Suprapubic skin (tissue), 4 donors: Measurements from ENCODE around the gene PSME3IP1. TPM values are rescaled to one million over a fixed set of nuclear protein-coding genes. Genes with fewer than 3 reads are reported as not detected.
A peak's percentile ranks its signal among the peaks of the same experiment; 100 is the strongest.

Experiments used
- DNase-seq, 2 donors: peaks; one replicate each; pipeline ENCODE4 v3.0.0-alpha.2; 2019; ENCODE audit warnings: low spot score in 2 of 2
- H3K27ac ChIP-seq: fragments of 200-600 bp; sonication (generic); one replicate; pipeline ENCODE4 v1.5.1; 2019
- H3K27me3 ChIP-seq: fragments of 200-600 bp; sonication (generic); one replicate; pipeline ENCODE4 v1.5.1; 2019
- H3K36me3 ChIP-seq: fragments of 200-600 bp; sonication (generic); one replicate; pipeline ENCODE4 v1.5.1; 2019
- H3K4me1 ChIP-seq: fragments of 200-600 bp; sonication (generic); one replicate; pipeline ENCODE4 v1.5.1; 2019
- H3K4me3 ChIP-seq: fragments of 200-600 bp; sonication (generic); one replicate; pipeline ENCODE4 v1.5.1; 2019; ENCODE audit warnings: mild to moderate bottlenecking
- H3K9me3 ChIP-seq: fragments of 200-600 bp; sonication (generic); one replicate; pipeline ENCODE4 v1.5.1; 2019
- EP300 ChIP-seq: sonication (generic); formaldehyde crosslinking; IDR thresholded peaks from one replicate; pipeline ENCODE4 v1.6.1; 2017; ENCODE audit warnings: antibody characterized with exemption
- POLR2A ChIP-seq, 2 donors: fragments of 450-650 bp; IDR thresholded peaks; one replicate each; pipeline ENCODE4 v1.6.1; 2017; ENCODE audit warnings: antibody characterized with exemption in 2 of 2, mild to moderate bottlenecking in 2 of 2, moderate library complexity in 2 of 2
- POLR2AphosphoS5 ChIP-seq, 3 donors: sonication (generic); formaldehyde crosslinking; IDR thresholded peaks; one replicate each; pipeline ENCODE4 v1.6.1; 2017; ENCODE audit warnings: antibody characterized with exemption in 3 of 3
- WGBS: methylation state at CpG from one replicate; pipeline ENCODE4 v1.1.5; 2018; 5-methylcytosine and 5-hydroxymethylcytosine counted together
- total RNA-seq, 4 donors: library from RNA; depleted of rRNA; stranded (reverse); fragments of >200 nt; gene quantifications; one replicate each; pipeline ENCODE4 v1.1.0, GENCODE V29; 2016
- TF ChIP-seq, protein P1 (sequence below), 2 donors: fragments of 200-600 bp in 1 of 2; fragments of 450-650 bp in 1 of 2; sonication (generic) in 1 of 2; IDR thresholded peaks; one replicate each; pipeline ENCODE4 v1.5.1; 2016 to 2019; ENCODE audit warnings: antibody characterized with exemption in 2 of 2, mild to moderate bottlenecking in 1 of 2, moderate library complexity in 1 of 2

Gene PSME3IP1
- total RNA-seq, 4 donors from 2014 or later = 47.1 to 109 (median 60.3) TPM

DNA sequence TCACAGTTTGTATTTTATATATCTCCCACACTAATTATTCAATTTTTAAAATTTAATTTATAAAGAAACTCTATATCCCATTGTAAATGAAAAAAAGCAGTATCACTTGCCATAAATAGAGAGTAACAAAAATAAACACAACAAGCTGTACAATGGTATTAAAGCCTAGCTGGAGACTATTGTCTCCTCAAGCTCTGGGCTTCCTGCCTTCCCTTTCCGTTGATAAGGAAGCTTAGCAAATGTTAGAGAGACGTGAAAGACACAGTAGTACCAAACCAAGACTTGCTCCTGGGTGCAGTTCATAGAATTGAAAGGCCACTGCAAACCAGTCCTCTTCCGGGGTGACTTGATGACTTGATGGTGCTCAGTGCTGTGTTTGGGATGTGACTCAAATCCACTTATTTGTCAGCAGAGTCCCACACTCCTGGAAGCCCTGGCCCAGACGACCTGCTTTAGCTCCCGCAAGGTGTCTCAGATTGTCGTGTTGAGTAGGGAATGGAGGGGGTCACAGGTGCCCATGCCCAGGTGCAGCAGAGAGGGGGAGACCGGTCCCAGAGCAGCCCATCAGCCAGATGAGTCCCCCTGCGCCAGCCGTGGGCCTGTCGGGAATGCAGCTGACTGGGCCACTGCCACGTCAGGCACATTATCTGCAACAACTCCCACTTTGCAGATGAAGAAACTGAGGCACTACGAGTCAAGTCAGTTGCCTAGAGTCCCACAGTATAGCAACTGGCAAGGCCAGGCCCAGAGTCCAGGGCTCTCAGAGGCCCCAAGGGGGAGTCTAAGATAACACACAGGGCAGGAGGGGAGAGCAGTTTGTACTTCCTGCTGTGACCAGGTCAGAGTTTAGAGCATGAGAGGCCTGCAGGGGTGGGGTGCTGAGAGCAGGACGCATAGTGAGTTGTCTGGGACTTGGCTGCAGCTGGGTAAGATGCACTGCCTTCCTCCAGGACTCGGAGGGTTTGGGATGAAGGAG is 40.5 kb downstream of the PSME3IP1 start:
- Histone ChIP-seq H3K4me1 (peaks cover 56% of the 10 kb centered on the region), H3K9me3 (no peaks in the 10 kb centered on the region), H3K27me3 (no peaks in the 10 kb centered on the region), H3K4me3 (no peak overlapping the region), H3K27ac (no peak overlapping the region), H3K36me3 (no peaks in the 10 kb centered on the region)
- WGBS = 90% methylated on average over 10 of the region's 14 CpGs
- no peak for TF ChIP-seq POLR2AphosphoS5 (IDR thresholded peaks at IDR 0.05)
- TF ChIP-seq POLR2A (IDR thresholded peaks at IDR 0.05) = no peak
- no peak for TF ChIP-seq EP300
- TF ChIP-seq, protein P1, sequence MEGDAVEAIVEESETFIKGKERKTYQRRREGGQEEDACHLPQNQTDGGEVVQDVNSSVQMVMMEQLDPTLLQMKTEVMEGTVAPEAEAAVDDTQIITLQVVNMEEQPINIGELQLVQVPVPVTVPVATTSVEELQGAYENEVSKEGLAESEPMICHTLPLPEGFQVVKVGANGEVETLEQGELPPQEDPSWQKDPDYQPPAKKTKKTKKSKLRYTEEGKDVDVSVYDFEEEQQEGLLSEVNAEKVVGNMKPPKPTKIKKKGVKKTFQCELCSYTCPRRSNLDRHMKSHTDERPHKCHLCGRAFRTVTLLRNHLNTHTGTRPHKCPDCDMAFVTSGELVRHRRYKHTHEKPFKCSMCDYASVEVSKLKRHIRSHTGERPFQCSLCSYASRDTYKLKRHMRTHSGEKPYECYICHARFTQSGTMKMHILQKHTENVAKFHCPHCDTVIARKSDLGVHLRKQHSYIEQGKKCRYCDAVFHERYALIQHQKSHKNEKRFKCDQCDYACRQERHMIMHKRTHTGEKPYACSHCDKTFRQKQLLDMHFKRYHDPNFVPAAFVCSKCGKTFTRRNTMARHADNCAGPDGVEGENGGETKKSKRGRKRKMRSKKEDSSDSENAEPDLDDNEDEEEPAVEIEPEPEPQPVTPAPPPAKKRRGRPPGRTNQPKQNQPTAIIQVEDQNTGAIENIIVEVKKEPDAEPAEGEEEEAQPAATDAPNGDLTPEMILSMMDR (IDR thresholded peaks at IDR 0.05) = no peak
- DNase-seq = peak in 1 of 2 donors; percentile 71

DNA sequence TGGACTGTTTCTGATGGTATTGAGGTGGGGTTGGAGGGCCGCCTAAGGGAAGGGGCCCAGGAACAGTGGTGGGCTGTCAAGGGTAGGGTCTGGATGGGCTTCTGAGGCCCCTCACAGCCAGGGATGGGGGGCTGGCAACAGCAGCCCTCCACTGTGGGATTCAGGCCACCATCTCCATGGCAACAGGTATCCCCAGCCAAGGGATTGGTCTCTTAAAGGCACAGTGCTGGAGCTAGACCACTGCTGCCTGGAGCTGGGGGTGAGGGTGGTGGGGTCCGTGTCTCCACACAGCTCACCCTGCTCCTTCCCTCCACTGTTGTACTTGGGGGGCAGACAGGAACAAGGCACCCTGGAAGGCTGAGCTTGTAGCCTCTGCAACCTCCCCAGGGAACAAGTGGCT is 41.8 kb downstream of the PSME3IP1 start:
- H3K4me3 ChIP-seq = no peak overlapping the region
- H3K9me3 ChIP-seq = no peaks in the 10 kb centered on the region
- H3K27me3 ChIP-seq = no peaks in the 10 kb centered on the region
- no peaks in the 10 kb centered on the region for H3K36me3 ChIP-seq
- TF ChIP-seq POLR2A (IDR thresholded peaks at IDR 0.05) = no peak
- TF ChIP-seq EP300 = no peak
- no peak for TF ChIP-seq POLR2AphosphoS5 (IDR thresholded peaks at IDR 0.05)
- TF ChIP-seq, protein P1 (IDR thresholded peaks at IDR 0.05) = no peak
- H3K27ac ChIP-seq = no peak overlapping the region
- peaks cover 68% of the 10 kb centered on the region for H3K4me1 ChIP-seq
- WGBS = 95% methylated on average over 2 of the region's 2 CpGs
- DNase-seq = peak in 1 of 2 donors; percentile 65

DNA sequence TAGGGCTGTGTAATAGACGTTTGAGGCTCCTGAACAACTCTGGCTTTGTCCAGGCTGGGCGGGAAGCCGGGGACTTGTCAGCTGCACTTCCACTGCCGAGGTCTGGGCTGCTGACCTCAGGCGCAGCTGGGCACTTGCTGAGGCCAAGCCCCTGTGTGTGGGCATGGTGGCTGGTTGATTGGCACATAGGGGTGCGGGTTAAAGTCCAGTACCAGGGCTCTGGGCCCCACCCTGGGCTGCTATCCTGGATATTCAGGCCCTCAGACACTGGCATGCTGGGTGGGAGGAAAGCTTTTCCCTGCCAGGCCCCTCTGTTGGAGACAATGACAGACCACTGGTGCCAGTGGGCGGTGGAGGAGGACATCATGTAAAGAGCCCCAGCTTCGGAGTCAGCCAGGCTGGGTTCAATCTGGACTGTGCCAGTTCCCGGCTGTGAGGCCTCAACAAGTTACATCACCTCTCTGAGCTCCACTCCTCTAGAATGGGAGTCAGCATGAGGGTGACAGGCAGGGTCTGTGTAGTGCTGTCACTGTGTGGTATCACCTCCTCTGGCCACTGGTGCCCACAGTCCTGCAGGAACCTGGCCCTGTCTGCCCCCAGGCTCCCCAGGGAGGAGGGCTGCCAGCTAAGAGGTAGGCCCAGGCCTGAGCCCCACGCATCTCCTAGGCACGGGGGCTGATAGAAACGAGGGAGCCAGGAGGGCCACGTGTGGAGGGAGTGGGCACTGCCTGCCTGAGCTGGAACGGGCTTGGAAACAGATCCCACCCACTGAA is 42.5 kb downstream of the PSME3IP1 start:
- Histone ChIP-seq H3K27me3 (no peaks in the 10 kb centered on the region), H3K4me1 (peaks cover 61% of the 10 kb centered on the region), H3K4me3 (no peak overlapping the region), H3K9me3 (no peaks in the 10 kb centered on the region), H3K36me3 (no peaks in the 10 kb centered on the region), H3K27ac (no peak overlapping the region)
- TF ChIP-seq, protein P1 (IDR thresholded peaks at IDR 0.05) = no peak
- TF ChIP-seq EP300 = no peak
- TF ChIP-seq POLR2AphosphoS5 (IDR thresholded peaks at IDR 0.05) = no peak
- no peak for TF ChIP-seq POLR2A (IDR thresholded peaks at IDR 0.05)
- WGBS = 74% methylated on average over 10 of the region's 14 CpGs
- DNase-seq = peak in 1 of 2 donors; percentile 56

DNA sequence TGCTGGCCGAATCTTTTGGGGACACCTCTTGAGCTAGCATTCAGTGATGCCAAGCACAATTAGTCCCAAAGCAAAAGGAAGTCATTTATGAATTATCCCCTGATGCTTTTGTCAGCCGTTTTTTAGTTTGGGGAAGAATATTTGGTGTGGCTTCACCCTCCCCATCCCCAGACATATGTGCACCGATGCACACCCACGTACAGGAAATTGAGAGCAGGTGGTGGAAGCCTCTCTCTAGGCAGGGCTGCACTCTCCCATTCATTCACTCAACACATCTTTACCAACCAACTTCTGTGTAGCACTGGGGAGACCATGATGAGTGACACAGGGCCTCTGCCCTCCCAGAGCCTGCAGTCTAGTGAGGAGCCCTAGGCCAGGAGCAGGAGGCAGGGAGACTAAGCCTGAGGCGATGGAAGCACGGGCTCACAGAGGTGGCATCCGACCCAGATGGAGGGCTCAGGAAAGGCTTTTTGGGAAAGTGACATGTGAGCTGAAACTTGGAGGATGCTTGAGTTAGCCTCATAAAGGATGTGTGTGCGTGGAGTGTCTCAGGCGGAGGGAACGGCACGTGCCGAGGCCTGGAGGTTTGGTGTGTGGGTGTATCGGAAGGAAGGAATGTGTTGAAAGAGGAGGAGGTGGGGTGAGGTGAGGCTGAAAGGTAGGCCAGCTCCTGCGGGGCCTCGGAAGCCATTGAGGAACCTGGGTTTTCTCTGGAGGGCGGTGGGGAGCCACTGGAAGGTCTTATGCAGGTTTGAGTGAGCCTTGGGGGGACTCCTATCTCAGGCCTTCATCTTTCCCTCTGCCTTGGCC is 43.8 kb downstream of the PSME3IP1 start:
- H3K36me3 ChIP-seq = no peaks in the 10 kb centered on the region
- TF ChIP-seq POLR2AphosphoS5 (IDR thresholded peaks at IDR 0.05) (no peak), EP300 (no peak), POLR2A (IDR thresholded peaks at IDR 0.05) (no peak)
- TF ChIP-seq, protein P1 (IDR thresholded peaks at IDR 0.05) = no peak
- H3K27me3 ChIP-seq = no peaks in the 10 kb centered on the region
- H3K4me3 ChIP-seq = no peak overlapping the region
- H3K9me3 ChIP-seq = no peaks in the 10 kb centered on the region
- peak in 1 of 2 donors; percentile 28 for DNase-seq
- no peak overlapping the region for H3K27ac ChIP-seq
- peaks cover 48% of the 10 kb centered on the region for H3K4me1 ChIP-seq
- WGBS = 84% methylated on average over 16 of the region's 16 CpGs
